ENCODE measurements around the gene KANSL1. TPM values are rescaled to one million over a fixed set of nuclear protein-coding genes. Genes with fewer than 3 reads are reported as not detected.

KANSL1 gene
- total RNA-seq, 4 donors from 2014 or later: 53.8 to 107 (median 60.6) TPM

- H3K4me3 ChIP-seq (ENCODE audit: low read depth, poor library complexity, severe bottlenecking): no peak overlapping the region
- 76 to 89% methylated on average over 1 of the region's 1 CpG for WGBS, 2 donors
- no peak for DNase-seq (ENCODE audit: low spot score in 2 of 2)
- TF ChIP-seq CTCF (IDR thresholded peaks at IDR 0.05): no peak
- no peak for TF ChIP-seq POLR2A (IDR thresholded peaks at IDR 0.05)
- intact Hi-C loops (cut with DNase I; ENCODE audit: low total_unique reads): no loop called here
These were observed 5.0 kb upstream of the KANSL1 start for GRCh38 chr17:46198233-46198632.

- no peak for DNase-seq (ENCODE audit: low spot score in 2 of 2)
- intact Hi-C loops (cut with DNase I; ENCODE audit: low total_unique reads): no loop called here
- no peak overlapping the region for H3K4me3 ChIP-seq (ENCODE audit: low read depth, poor library complexity, severe bottlenecking)
- TF ChIP-seq CTCF (IDR thresholded peaks at IDR 0.05): no peak
- WGBS, 2 donors: 83% methylated on average over 6 of the region's 6 CpGs
These were observed 4.3 kb upstream of the KANSL1 start for GRCh38 chr17:46197530-46197929.

- 93 to 97% methylated on average over 2 of the region's 2 CpGs for WGBS, 2 donors
- no peak for DNase-seq (ENCODE audit: low spot score in 2 of 2)
- intact Hi-C loops (cut with DNase I; ENCODE audit: low total_unique reads): no loop called here
- TF ChIP-seq CTCF (IDR thresholded peaks at IDR 0.05) (no peak), POLR2A (IDR thresholded peaks at IDR 0.05) (no peak)
- H3K4me3 ChIP-seq (ENCODE audit: low read depth, poor library complexity, severe bottlenecking): no peak overlapping the region
These were observed 2.9 kb upstream of the KANSL1 start for GRCh38 chr17:46195939-46196716.

GRCh38 chr17:46195217-46195855 lies 2.1 kb upstream of the KANSL1 start:
- H3K4me3 ChIP-seq (ENCODE audit: low read depth, poor library complexity, severe bottlenecking): no peak overlapping the region
- intact Hi-C loops (cut with DNase I; ENCODE audit: low total_unique reads): no loop called here
- WGBS, 2 donors: 75 to 77% methylated on average over 5 of the region's 5 CpGs
- no peak for DNase-seq (ENCODE audit: low spot score in 2 of 2)
- TF ChIP-seq CTCF (IDR thresholded peaks at IDR 0.05) (no peak), POLR2A (IDR thresholded peaks at IDR 0.05) (no peak)

GRCh38 chr17:46194393-46195216 lies 1.4 kb upstream of the KANSL1 start:
- 44 to 48% methylated on average over 9 of the region's 9 CpGs for WGBS, 2 donors
- intact Hi-C loops (cut with DNase I; ENCODE audit: low total_unique reads): no loop called here
- no peak overlapping the region for H3K4me3 ChIP-seq (ENCODE audit: low read depth, poor library complexity, severe bottlenecking)
- no peak for TF ChIP-seq POLR2A (IDR thresholded peaks at IDR 0.05)
- TF ChIP-seq CTCF (IDR thresholded peaks at IDR 0.05): no peak
- DNase-seq (ENCODE audit: low spot score in 2 of 2): no peak
